GM12864 (cell line): ENCODE data around the gene P2RX1.
A peak's percentile ranks its signal among the peaks of the same experiment; 100 is the strongest.

Experiments used
- DNase-seq: peaks from one replicate; pipeline ENCODE4 v3.0.0-alpha.2; 2011; ENCODE audit warnings: low read depth
- H3K4me3 ChIP-seq: 2 replicates; pipeline ENCODE4 v1.5.1; 2011; ENCODE audit warnings: mild to moderate bottlenecking, low read depth, low read length, control low read depth
- CTCF ChIP-seq: IDR thresholded peaks from 2 replicates; pipeline ENCODE4 v1.5.1; 2011; ENCODE audit warnings: low read depth, mild to moderate bottlenecking, moderate library complexity, low read length, control low read depth, inconsistent platforms; ENCODE audit errors: missing control alignments

P2RX1 gene

GRCh38 chr17:3912827-3913226 lies 3.4 kb downstream of the P2RX1 start:
- DNase-seq: no peak
- TF ChIP-seq CTCF: no peak
- H3K4me3 ChIP-seq: no peak overlapping the region

- no peak overlapping the region; the same call in 1 of the 2 replicates for H3K4me3 ChIP-seq
- no peak for TF ChIP-seq CTCF
- DNase-seq: peak; percentile 91
Observed at GRCh38 chr17:3911271-3912053, 4.8 kb downstream of the P2RX1 start.

- no peak for TF ChIP-seq CTCF
- H3K4me3 ChIP-seq: no peak overlapping the region; the same call in 1 of the 2 replicates
- no peak for DNase-seq
Observed at GRCh38 chr17:3910420-3911270, 5.6 kb downstream of the P2RX1 start.

GRCh38 chr17:3909257-3909656 lies 7.0 kb downstream of the P2RX1 start:
- no peak for DNase-seq
- H3K4me3 ChIP-seq: no peak overlapping the region
- no peak for TF ChIP-seq CTCF

GRCh38 chr17:3907483-3908216 lies 8.6 kb downstream of the P2RX1 start:
- no peak for DNase-seq
- TF ChIP-seq CTCF: peak; percentile 52
- H3K4me3 ChIP-seq: no peak overlapping the region

GRCh38 chr17:3906881-3907280 lies 9.4 kb downstream of the P2RX1 start:
- DNase-seq: no peak
- H3K4me3 ChIP-seq: no peak overlapping the region
- no peak for TF ChIP-seq CTCF
